ENCODE measurements around the gene IL22RA1. TPM values are rescaled to one million over a fixed set of nuclear protein-coding genes. Genes with fewer than 3 reads are reported as not detected.

The IL22RA1 gene
- total RNA-seq, 1 donor from 2014 or later: not detected

DNA sequence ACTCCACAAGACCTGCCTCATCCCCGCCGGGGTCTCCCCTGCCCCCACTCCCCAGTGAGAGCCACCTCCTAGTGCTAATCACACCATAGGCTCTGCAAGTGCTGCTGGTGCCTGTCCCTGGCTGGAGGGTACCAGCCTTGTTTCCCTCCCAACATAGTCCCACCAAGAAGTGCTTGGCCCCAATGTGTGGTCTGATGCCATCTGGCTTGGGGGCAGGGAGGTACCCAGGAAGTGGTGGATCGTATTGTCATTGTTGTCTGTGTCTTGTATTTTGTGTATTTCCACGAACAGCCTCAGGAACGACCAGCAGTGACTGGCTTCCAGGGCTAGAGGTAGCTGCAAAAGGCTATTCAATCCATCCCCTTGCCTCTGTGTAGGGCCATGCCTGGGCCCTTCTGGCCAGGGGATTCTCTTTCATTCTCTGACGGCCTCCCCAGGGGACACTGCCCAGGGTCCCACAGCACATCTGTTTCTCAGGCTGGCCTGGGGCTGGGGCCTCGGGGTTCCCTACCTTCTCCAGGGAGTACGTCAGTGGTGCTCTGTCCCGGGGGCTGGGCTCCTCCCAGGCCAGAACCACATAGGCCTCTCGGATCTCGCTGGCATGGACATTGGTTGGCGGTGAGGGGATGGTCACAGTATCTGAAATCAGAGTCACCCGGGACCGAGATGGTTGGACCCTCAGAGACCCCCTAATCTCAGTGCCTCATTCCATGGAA is 53.8 kb downstream of the IL22RA1 start:
- peaks cover 54% of the 10 kb centered on the region for H3K27me3 Mint-ChIP-seq (ENCODE audit: low read depth, unreplicated experiment)
- H3K9me3 Mint-ChIP-seq (ENCODE audit: unreplicated experiment): peaks cover 2% of the 10 kb centered on the region
- no peaks in the 10 kb centered on the region for H3K4me1 Mint-ChIP-seq (ENCODE audit: low read depth, unreplicated experiment)
- H3K27ac Mint-ChIP-seq (ENCODE audit: unreplicated experiment): no peak overlapping the region
- Histone ChIP-seq H3K4me2 (ENCODE audit: low read length) (no peak overlapping the region), H3K9ac (ENCODE audit: low read length) (no peak overlapping the region), H3K9me3 (ENCODE audit: insufficient read depth, low read depth, low read length) (no peaks in the 10 kb centered on the region), H3K36me3 (ENCODE audit: insufficient read depth, low read length) (no peaks in the 10 kb centered on the region), H3K4me3 (ENCODE audit: insufficient read depth, low read depth, low read length) (no peak overlapping the region), H3K4me1 (ENCODE audit: insufficient read depth, low read length) (no peaks in the 10 kb centered on the region), H3K79me2 (ENCODE audit: insufficient read depth, low read length) (no peaks in the 10 kb centered on the region), H4K20me1 (ENCODE audit: insufficient read depth, low read length) (no peaks in the 10 kb centered on the region), H3K27ac (ENCODE audit: low read depth, low read length) (no peak overlapping the region), H3K27me3 (ENCODE audit: insufficient read depth, low read length) (peaks cover 3% of the 10 kb centered on the region), H2AFZ (ENCODE audit: low read depth, low read length) (no peak overlapping the region)
- TF ChIP-seq, protein P1, sequence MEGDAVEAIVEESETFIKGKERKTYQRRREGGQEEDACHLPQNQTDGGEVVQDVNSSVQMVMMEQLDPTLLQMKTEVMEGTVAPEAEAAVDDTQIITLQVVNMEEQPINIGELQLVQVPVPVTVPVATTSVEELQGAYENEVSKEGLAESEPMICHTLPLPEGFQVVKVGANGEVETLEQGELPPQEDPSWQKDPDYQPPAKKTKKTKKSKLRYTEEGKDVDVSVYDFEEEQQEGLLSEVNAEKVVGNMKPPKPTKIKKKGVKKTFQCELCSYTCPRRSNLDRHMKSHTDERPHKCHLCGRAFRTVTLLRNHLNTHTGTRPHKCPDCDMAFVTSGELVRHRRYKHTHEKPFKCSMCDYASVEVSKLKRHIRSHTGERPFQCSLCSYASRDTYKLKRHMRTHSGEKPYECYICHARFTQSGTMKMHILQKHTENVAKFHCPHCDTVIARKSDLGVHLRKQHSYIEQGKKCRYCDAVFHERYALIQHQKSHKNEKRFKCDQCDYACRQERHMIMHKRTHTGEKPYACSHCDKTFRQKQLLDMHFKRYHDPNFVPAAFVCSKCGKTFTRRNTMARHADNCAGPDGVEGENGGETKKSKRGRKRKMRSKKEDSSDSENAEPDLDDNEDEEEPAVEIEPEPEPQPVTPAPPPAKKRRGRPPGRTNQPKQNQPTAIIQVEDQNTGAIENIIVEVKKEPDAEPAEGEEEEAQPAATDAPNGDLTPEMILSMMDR (IDR thresholded peaks at IDR 0.05; ENCODE audit: insufficient read depth, low read depth, low read length): no peak
- TF ChIP-seq EZH2 (IDR thresholded peaks at IDR 0.05; ENCODE audit: insufficient read depth, low read length): no peak
- H3K36me3 Mint-ChIP-seq (ENCODE audit: low read depth, unreplicated experiment): no peaks in the 10 kb centered on the region
- no peak overlapping the region for H3K4me3 Mint-ChIP-seq (ENCODE audit: unreplicated experiment)
- DNase-seq (ENCODE audit: low read depth) (no peak), FAIRE-seq (no peak)

GRCh38 chr1:24086466-24086865 is 56.5 kb downstream of the IL22RA1 start:
- no peaks in the 10 kb centered on the region for H3K9me3 ChIP-seq (ENCODE audit: insufficient read depth, low read depth, low read length)
- H3K4me3 Mint-ChIP-seq (ENCODE audit: unreplicated experiment): no peak overlapping the region
- H3K4me3 ChIP-seq (ENCODE audit: insufficient read depth, low read depth, low read length): no peak overlapping the region
- H2AFZ ChIP-seq (ENCODE audit: low read depth, low read length): no peak overlapping the region
- no peaks in the 10 kb centered on the region for H3K36me3 ChIP-seq (ENCODE audit: insufficient read depth, low read length)
- H3K9ac ChIP-seq (ENCODE audit: low read length): no peak overlapping the region
- no peaks in the 10 kb centered on the region for H4K20me1 ChIP-seq (ENCODE audit: insufficient read depth, low read length)
- H3K4me2 ChIP-seq (ENCODE audit: low read length): no peak overlapping the region
- H3K36me3 Mint-ChIP-seq (ENCODE audit: low read depth, unreplicated experiment): peaks cover 2% of the 10 kb centered on the region
- FAIRE-seq (no peak), DNase-seq (ENCODE audit: low read depth) (no peak)
- no peak overlapping the region for H3K27ac ChIP-seq (ENCODE audit: low read depth, low read length)
- no peak overlapping the region for H3K27ac Mint-ChIP-seq (ENCODE audit: unreplicated experiment)
- no peak for TF ChIP-seq EZH2 (IDR thresholded peaks at IDR 0.05; ENCODE audit: insufficient read depth, low read length)
- TF ChIP-seq, protein P1 (IDR thresholded peaks at IDR 0.05; ENCODE audit: insufficient read depth, low read depth, low read length): no peak
- H3K9me3 Mint-ChIP-seq (ENCODE audit: unreplicated experiment): peaks cover 2% of the 10 kb centered on the region
- H3K79me2 ChIP-seq (ENCODE audit: insufficient read depth, low read length): no peaks in the 10 kb centered on the region
- peaks cover 52% of the 10 kb centered on the region for H3K27me3 Mint-ChIP-seq (ENCODE audit: low read depth, unreplicated experiment)
- peaks cover 3% of the 10 kb centered on the region for H3K27me3 ChIP-seq (ENCODE audit: insufficient read depth, low read length)
- no peaks in the 10 kb centered on the region for H3K4me1 Mint-ChIP-seq (ENCODE audit: low read depth, unreplicated experiment)
- H3K4me1 ChIP-seq (ENCODE audit: insufficient read depth, low read length): no peaks in the 10 kb centered on the region

- Histone ChIP-seq H3K36me3 (ENCODE audit: insufficient read depth, low read length) (no peaks in the 10 kb centered on the region), H3K9me3 (ENCODE audit: insufficient read depth, low read depth, low read length) (no peaks in the 10 kb centered on the region), H3K4me1 (ENCODE audit: insufficient read depth, low read length) (no peaks in the 10 kb centered on the region), H3K79me2 (ENCODE audit: insufficient read depth, low read length) (no peaks in the 10 kb centered on the region), H3K9ac (ENCODE audit: low read length) (no peak overlapping the region), H2AFZ (ENCODE audit: low read depth, low read length) (no peak overlapping the region), H3K27ac (ENCODE audit: low read depth, low read length) (no peak overlapping the region), H4K20me1 (ENCODE audit: insufficient read depth, low read length) (no peaks in the 10 kb centered on the region), H3K4me3 (ENCODE audit: insufficient read depth, low read depth, low read length) (no peak overlapping the region), H3K4me2 (ENCODE audit: low read length) (no peak overlapping the region), H3K27me3 (ENCODE audit: insufficient read depth, low read length) (peaks cover 4% of the 10 kb centered on the region)
- TF ChIP-seq EZH2 (IDR thresholded peaks at IDR 0.05; ENCODE audit: insufficient read depth, low read length): no peak
- TF ChIP-seq, protein P1 (IDR thresholded peaks at IDR 0.05; ENCODE audit: insufficient read depth, low read depth, low read length): no peak
- Mint-ChIP-seq H3K9me3 (ENCODE audit: unreplicated experiment) (peaks cover 2% of the 10 kb centered on the region), H3K36me3 (ENCODE audit: low read depth, unreplicated experiment) (peaks cover 2% of the 10 kb centered on the region), H3K27ac (ENCODE audit: unreplicated experiment) (no peak overlapping the region), H3K4me1 (ENCODE audit: low read depth, unreplicated experiment) (no peaks in the 10 kb centered on the region), H3K4me3 (ENCODE audit: unreplicated experiment) (no peak overlapping the region), H3K27me3 (ENCODE audit: low read depth, unreplicated experiment) (peaks cover 52% of the 10 kb centered on the region)
- FAIRE-seq (no peak), DNase-seq (ENCODE audit: low read depth) (peak; percentile 38)
Observed at GRCh38 chr1:24085546-24085945, 57.4 kb downstream of the IL22RA1 start.

Measured in astrocyte (in vitro differentiated cells and primary cell).